Stimulated activated CD8-positive, alpha-beta memory T cell treated with anti-CD3 and anti-CD28 coated beads, Interleukin-7, amount 100 ng/mL, for 48 hours (primary cell): ENCODE results near the gene ENTPD6.
A peak's percentile ranks its signal among the peaks of the same experiment; 100 is the strongest.
"Not testable (repeated sequence)": the region's sequence is repeated elsewhere in the genome, so short reads cannot be mapped to it uniquely, and the experiment has no call there.

ENCODE experiments used
- DNase-seq, 2 donors: peaks; one replicate each; pipeline ENCODE4 v3.0.0-alpha.2; 2020; ENCODE audit warnings: low read depth in 1 of 2; ENCODE audit errors: extremely low read depth in 1 of 2

ENTPD6 gene

GRCh38 chr20:25223179-25223661 is 27.7 kb downstream of the ENTPD6 start:
- DNase-seq, result peak; percentile 45 to 74

DNA sequence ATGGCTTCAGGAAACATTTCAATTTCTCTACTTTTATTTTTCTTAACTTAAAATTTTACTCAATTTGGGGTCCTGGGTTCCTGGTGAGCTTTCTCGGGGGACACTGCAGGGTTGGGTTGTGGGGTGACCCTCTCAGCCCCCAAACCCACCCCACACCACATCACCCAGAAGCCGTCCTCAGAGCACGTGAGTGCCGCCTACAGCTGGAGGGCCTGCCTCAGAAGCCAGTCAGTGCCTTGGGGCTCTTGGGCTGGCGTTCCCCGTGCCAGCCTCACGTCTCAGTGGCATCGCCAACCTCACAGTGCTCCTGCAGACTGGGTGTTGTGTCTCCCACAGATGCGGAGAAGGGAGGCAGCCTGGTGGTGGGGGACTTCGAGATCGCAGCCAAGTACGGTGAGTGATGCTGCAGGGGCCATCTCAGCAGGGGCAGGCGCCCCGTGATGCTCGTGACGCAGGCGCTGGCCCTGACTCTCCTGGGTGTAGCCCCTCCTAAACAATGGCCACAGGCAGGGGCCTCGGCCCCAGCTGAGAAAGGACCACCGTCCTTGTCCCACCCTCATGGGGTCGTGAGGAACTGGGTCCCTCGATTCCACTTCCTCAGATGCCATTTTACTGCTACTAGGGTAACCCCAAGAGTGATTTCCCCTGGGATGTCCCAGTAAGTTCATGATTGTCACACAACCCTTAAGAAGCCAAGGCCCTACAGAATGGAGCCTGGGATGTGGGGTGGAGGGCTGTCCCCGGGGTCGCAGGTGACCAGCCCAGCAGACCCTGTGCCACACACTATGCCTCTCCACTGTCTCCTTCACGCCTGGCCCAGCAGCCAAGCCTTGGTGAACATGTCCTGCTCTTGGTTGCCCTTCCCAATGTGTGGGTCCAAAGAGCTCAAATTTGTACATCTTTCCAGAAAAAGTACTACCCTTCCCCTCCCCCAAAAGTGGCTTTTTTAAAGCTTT is 28.5 kb downstream of the ENTPD6 start:
- no peak for DNase-seq

DNA sequence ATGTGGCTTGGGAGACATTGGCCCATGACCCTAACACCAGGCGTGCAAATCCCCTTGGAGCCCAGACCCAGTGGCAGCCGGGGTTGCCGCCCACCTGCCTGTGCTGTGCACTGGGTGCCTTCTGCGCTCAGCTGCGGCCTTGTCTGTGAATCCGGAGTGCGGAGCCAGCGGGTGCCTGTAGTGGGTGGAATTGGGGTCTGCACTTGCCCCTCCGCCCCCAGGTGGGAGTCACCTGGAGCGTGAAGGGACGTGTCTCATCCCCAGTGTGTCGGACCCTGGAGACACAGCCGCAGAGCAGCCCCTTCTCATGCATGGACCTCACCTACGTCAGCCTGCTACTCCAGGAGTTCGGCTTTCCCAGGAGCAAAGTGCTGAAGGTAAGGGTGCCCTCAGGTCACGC is 29.4 kb downstream of the ENTPD6 start:
- no peak for DNase-seq

GRCh38 chr20:25225642-25226432 is 30.3 kb downstream of the ENTPD6 start:
- DNase-seq, result no peak

DNA sequence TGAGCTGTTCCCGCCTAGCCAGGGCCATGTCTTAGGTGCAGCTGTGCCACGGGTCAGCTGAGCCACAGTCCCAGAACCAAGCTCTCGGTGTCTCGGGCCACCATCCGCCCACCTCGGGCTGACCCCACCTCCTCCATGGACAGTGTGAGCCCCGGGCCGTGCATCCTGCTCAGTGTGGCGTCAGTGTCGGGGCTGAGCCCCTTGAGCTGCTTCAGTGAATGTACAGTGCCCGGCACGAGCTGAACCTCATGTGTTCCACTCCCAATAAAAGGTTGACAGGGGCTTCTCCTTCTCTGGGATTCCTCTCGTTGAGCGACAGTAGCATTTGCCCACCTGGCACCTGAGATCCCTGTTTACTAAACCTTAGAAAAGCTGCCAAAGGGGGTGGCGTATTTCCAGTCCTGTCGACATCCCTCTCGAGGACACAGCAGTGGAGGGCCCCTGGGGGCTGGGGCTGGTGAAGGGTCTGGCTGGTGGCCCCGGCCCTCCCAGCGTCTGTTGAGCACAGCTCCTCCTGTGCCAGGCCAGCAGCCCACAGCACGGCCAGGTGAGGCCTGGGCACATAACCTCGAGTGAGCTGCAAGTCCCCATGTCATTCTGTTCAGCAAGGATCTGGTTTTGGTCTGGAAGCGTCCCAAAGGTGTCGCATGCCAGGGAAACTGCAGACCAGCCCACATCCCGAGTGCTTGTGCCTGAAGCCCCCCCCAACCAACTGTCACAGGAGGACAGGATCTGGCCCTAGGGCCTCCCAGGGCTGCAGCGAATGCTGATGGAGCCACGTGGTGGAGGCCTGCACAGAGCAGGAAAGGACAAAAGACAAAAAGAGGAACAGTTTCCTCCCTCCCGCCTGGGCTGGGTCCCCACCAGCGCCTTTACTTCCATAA is 31.2 kb downstream of the ENTPD6 start:
- no peak for DNase-seq

DNA sequence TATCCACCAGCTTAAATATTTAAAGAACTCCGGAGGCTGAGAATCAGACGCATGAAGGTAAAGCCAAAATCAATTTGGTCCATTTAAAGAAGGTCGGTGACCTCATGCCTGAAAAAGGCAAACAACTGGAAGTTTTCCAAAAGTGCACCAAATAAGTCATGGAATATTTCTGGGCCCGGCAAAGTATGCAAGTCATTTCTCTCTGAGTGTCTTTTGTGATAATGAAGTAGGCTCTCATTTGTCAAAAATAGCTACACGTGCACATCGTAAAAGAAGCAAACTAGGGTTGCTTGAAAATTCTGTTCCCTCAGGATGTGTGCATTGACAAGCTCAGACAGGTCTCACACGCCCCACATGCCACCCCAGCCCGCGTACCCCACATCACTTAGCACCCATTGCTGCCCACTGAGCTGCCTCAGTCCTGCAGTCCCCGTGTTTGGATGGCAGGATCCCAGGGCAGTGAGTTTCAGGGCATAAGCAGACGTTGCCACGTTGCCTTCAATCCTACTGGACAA is 31.9 kb downstream of the ENTPD6 start:
- DNase-seq, result no peak

DNA sequence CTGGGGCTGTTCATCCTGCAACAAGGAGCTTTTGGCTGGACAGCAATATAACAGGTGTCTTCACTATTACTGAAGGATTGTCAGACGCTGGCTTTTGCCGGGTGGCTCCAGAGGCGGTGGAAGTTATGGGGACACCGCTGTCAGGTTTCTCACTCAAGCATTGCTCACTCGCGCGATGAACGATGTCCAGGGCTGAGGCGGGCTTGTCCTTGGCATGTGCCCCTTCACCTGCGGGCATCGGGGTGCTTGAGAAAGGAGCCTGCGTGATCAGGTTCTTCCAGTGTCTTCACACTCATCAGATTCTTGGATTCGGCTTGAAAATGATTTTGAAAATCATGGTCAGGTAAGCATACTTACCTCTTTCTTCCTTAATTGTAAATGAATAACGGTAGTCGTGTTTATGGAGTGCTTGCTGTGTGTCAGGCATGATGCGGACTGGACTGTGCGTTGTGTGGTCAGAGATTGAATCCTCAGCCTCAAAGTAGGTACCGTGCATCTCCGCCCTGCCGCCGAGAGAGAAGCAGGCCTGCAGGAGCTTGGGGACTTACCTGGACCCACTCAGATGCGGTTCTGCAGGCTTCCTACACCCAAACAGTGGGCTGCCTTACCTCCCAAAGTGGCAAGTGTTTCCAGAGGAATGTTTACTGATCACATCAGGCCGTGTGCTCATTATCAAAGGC is 34.1 kb downstream of the ENTPD6 start:
- no peak for DNase-seq

GRCh38 chr20:25230166-25230831 is 34.8 kb downstream of the ENTPD6 start:
- no peak for DNase-seq

GRCh38 chr20:25233016-25233772 is 37.7 kb downstream of the ENTPD6 start:
- DNase-seq, result no peak

DNA sequence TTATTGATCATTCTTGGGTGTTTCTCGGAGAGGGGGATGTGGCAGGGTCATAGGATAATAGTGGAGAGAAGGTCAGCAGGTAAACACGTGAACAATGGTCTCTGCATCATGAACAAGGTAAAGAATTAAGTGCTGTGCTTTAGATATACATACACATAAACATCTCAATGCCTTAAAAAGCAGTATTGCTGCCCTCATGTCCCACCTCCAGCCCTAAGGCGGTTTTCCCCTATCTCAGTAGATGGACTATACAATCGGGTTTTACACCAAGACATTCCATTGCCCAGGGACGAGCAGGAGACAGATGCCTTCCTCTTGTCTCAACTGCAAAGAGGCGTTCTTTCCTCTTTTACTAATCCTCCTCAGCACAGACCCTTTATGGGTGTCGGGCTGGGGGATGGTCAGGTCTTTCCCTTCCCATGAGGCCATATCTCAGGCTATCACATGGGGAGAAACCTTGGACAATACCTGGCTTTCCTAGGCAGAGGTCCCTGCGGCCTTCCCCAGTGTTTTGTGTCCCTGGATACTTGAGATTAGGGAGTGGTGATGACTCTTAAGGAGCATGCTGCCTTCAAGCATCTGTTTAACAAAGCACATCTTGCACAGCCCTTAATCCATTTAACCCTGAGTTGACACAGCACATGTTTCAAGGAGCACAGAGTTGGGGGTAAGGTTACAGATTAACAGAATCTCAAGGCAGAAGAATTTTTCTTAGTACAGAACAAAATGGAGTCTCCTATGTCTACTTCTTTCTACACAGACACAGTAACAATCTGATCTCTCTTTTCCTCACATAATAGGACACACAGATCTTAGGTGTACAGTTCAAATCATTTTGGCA is 38.7 kb downstream of the ENTPD6 start:
- DNase-seq, result not testable (repeated sequence)

- no peak for DNase-seq
Observed at GRCh38 chr20:25236450-25237304, 41.2 kb downstream of the ENTPD6 start.

DNA sequence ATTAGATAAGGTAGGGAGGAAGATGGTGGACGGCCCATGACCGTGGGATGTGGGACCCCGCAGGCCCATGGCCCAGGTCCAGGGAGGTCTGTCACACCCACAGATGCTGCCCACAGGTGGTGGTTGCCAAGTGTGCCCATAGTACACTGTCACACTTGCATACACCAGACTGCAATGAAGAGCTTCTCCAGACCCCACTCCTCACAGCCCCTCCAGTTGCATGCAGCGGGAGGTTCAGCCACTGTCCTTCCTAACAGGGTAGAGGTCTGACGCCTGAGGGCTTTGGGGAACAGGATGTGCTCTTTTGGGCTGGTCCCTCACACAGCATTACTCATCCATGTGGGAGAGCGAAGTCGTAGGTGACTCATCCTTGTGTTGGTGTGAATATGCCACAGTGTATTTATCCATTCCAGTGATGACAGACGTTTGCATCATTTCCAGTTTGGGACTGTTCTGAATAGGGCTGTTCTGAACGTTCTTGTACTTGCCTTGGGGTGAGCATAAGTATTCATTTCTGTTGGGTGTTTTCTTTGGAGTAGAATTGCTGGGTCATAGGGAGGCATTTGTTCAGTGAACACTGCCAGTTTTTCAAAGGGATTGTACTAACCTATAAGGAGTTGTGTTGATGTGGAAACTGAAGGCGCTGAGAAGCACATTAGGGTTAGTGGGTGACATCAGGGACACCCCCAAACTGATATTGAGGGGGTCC is 42.3 kb downstream of the ENTPD6 start:
- peak; percentile 35 to 62 for DNase-seq

DNA sequence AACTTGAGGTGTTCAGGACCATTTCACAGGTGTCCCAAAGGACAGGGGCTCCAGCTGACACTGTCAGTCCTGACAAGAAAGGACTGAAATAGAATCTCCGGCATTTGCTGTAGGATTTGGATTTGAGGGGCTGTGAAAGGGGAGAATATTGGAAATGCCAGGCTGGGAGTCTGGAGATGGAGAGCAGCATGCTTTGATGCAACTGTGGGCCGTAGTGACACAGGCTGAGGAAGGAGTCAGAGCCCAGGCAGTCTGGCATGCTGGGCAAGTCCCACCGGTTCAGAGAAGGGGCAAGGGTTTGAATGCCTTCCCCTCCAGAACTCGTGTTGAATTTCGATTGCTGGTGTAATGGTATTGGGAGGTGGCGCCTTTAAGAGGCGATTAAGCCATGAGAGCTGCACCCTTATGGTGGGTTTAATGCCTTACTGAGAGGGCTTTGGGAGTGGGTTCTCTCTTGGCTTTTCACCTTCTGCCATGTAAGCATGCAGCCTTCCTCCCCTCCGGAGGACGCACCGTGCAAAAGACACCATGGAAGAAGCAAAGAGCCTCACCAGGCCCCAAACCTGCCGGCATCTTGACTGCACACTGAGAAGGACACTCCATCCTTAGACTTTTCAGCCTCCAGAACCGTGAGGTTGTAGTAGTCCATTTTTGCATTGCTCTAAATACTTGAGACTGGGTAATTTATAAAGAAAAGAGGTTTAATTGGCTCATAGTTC is 43.0 kb downstream of the ENTPD6 start:
- no peak for DNase-seq

DNA sequence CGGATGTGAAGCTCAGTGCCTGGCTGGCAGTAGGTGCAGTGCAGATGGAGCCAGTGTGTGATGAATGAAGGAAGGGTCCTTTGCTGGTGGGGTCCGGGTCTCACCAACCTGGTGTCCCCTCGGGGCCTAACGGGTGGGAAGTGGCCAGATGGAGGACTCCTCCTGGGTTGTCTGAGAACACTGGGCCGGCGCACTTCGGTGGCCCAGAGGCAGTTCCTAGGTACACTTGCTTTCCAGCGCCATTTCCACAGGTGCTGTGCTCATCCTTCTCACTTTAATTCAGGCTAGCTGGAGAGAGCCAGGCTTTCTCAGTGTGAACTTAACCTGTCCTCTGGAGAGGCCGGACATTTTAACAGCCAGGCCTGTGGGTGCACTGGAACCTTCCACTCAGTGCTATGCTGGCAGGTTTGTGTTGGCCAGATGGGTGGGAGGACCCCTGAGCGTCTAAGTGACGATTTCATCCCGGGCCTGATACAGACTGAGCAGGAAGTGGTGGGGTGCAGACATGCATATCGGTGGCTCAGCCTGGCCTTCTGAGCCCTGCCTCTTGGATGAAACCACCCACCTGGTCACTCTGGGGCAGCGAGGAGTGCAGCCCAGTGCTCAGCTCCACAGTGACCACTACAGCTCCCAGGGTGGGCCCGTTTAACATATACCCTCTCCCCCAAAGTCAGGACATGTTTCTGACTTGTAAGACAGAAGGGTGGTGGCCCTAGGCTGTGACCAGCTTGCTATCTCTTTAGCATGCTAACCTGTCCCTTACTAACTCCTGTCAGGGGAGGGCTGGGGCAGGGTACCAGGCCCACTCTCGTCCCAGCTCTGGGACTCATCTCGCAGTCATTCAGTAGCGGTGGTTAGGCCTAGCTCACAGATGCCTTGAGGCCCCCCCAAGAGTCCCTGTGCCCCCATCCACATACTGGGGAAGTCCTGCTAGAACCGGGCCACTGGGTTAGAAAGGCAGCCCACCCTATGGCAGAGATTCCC is 44.2 kb downstream of the ENTPD6 start:
- no peak for DNase-seq
